GM18498 (cell line): Measurements from ENCODE around the gene PLXNA4.

Experiments used
- ATAC-seq: cut with Tn5 transposase; IDR thresholded peaks from one replicate; pipeline ENCODE4 v1.9.1; 2021; ENCODE audit warnings: mild to moderate bottlenecking, moderate library complexity; ENCODE audit not compliant: unreplicated experiment

Gene PLXNA4

DNA sequence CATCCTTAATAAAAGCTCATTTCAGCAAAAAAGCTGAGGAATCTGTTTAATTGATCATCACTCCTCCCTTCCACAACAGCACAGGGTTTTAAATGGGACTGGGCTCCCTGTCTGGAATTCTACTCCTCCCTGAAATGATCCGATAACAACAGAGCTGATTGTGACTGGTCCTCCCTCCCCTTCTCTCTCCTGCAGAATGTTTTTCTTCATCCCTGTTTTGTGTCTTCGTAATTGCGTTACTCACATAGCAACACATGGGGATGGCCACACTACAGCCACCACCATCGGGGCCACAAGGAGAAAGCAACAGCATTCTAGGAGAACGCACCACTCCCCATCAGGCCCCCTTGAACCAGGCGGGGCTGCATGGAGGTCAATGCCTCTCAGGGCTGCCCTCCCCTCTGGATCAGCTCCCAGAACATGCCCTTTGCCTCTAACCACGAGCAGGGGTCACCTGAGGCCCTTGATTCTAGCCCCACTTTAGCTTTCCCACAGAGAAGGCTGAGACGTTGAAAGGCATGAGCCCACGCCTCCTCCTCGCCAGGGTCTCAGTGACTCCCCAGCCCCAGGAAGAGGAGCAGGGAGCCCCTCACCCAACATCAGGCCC lies 152.6 kb downstream of the PLXNA4 start:
- ATAC-seq, result no peak

DNA sequence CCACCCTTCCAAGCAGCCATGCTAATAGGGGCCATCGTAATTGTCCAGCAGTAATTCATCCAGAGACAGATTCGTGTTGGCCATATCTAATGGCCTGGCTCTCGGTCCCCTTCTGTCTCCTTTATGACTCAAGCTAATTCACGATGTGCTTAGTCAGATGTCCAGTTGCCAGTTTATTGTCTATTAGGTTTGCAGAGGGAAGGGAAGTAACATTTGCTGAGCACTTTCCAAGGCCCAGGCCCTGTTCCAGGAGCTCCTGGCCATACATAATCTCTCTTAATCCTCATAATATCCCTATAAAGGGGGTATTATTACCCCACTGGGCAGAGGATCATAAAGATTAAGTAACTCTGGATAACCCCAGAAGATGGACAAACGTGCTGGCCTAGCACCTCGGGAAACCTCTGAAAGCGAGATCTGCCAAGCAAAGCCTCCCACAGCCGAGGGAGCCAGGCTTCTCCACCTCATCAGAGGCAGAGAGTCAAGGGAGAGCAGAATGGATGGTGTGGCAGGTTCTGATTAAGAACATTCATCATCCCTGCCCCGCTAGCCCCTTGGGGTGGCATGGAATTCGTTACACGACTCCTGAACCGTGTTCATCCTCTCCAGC lies 153.7 kb downstream of the PLXNA4 start:
- no peak for ATAC-seq

DNA sequence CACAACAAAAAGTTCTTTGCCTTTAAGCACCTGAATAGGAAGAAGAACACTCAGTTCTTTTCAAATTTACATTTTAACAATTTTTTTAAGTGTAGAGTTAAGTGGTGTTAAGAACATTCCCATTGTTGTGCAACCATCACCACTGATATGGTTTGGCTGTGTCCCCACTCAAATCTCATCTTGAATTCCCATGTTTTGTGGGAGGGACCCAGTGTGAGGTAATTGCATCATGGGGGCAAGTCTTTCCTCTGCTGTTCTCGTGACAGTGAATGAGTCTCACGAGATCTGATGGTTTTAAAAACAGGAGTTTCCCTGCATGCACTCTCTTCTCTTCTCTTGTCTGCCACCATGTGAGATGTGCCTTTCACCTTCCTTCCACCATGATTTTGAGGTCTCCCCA lies 155.7 kb downstream of the PLXNA4 start:
- no peak for ATAC-seq

DNA sequence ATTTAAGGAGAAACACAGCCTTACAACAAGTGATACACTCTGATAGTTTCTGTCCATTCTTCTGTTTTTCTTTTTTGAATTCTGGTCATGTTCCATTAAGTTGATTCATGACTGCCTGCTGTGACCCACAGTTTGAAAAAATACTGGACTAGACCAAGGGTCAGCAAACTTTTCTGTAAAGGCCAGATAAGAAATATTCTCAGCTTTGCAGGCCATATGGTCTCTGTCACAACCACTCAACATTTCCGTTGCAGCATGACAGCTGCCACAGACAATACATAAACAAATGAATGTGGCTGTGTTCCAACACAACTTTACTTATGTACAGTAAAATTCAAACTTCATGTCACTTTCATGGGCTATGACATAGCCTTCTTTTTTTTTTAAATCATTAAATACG lies 156.7 kb downstream of the PLXNA4 start:
- no peak for ATAC-seq

GRCh38 chr7:132418840-132419239 lies 157.4 kb downstream of the PLXNA4 start:
- ATAC-seq, result no peak

DNA sequence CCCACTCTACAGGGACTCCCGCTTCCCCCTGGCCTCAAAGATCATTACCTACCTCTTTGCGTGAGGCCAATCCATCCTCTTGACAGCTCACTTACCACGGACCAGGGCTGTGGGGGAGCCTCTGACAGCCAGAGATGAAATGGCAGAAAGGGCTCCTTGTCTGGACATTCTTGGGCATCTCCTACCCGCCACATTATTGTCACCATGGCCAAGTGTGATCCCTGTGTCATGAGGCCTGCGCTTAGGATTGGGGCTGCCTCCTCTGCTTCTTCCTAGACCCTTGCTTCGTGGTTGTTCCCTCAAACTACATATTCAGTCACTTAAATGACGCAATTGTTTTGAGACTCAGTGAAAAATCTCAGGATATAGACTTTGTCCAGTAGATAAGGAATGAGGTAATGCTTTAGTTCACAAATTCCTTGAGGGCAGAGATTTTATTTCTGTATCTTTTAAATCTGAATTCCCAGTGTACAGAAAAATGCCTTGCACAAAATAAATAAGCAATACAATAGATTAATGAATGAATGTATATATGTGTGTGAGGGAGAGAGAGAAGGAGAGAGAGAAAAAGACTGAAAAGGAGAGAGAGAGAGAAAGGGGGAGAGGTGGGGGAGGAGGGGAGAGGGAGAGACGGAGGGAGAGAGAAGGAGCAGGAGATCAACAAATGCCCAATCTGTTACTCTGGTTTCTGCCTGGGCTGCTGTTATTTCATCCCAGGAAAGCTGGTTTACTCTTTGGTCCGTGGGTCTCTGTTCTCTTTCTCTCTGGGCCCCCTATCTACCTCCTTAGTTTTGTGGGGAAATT lies 159.0 kb downstream of the PLXNA4 start:
- ATAC-seq, result no peak

- no peak for ATAC-seq
Measured at GRCh38 chr7:132416395-132416794, 159.9 kb downstream of the PLXNA4 start.

DNA sequence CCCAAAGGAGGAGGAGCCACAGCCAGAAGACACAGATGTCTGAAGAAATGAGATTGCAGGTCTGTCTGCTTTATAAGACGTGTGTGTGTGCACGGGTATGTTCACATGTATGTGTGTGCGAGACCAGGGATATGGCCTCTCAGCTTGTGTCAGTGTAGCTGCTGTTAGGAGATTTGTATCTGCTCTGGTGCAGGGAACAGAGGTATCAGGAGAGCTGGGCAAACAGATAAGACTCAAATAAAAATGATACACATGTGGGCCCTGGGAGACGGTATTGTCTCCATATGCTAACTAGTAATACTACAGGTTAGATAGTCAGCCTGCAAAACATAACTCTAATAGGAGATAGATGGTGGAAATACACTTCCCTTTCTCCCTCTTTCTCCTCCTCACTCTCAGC lies 161.0 kb downstream of the PLXNA4 start:
- no peak for ATAC-seq

GRCh38 chr7:132414857-132415256 lies 161.4 kb downstream of the PLXNA4 start:
- ATAC-seq, result no peak

DNA sequence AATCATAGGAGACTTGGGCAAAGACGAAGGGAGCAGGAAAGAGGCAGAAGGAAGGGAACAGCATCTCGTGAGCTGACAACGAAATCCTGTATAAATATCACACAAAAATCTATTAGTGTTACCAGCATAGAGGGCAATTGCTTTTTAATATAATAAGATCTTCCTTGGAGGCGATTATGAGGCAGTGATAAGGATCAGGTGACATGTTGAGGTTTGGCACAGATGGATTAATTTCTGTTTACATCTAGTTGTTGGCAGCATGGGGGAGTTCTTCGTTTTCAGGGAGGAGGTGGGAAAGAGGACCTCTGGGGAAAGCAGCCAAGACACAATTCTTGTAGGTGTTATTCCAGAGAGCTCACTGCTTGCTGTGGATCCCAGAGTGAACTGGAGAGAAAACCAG lies 163.8 kb downstream of the PLXNA4 start:
- no peak for ATAC-seq

DNA sequence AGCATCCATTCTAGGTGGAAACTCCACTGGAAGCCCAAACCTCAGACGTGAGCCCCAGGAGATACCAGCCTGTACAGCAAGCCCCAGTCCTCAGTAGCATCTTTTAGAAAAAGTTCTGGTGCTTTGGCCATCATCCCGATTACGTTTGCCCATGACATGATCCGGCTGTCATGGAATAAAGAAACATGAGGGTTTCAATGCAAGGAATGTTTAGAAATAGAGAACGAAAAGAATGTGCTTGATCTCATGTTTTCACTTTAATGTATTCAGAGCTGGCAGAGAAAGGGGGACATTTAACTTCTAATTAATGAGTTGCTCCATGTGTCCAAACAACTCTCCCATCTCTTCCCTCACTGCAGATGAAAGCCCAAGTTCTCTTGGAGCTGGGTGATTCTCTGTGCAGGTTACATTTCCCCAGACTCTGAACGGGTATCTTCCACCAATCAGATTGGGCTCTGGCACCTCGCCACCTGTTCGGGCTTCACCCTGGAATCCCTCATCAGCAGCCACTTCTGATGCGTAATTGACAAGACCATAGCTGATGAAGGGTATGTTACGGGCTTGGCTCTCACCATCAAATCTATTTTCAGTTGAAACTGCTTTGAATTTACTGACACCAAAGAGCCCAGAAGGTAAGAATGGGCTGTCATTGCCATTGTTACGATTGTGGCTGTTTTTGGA lies 165.3 kb downstream of the PLXNA4 start:
- no peak for ATAC-seq

DNA sequence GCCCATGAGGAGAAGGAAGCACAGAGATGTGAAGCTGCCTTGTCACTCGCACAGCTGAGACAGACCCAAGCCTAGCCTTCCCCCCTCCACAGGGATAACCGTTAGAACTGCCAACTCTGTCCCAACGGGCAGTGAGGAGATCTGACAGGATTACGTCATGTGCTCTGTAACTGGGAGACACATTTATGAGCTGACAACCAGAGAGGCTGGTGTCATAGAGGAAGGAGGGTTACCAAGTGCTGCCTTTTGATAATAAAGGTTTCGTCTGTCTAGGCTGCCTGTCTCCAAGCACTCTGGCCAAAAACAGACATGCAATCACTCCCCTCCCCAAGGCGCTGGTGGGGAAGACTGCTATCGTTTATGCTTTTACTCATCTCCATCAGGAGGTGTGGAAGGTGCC lies 165.9 kb downstream of the PLXNA4 start:
- ATAC-seq, result no peak

DNA sequence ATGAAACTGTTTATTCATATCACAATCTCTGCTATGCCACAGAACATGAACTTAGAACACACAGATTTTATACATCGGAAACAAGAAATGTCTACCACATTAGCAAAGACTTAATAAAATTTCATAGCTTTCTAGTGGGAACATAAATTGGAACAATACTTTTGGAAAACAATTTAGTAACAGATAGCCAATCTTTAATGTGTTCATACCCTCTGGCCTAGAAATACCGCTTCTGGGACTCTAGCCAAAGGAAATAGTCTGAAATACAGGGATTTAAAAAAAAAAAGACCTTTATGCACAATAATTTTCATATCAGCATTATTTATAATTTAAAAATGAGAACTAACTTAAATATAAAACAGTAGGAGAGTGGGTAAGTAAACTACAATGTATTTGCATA lies 168.5 kb downstream of the PLXNA4 start:
- no peak for ATAC-seq

DNA sequence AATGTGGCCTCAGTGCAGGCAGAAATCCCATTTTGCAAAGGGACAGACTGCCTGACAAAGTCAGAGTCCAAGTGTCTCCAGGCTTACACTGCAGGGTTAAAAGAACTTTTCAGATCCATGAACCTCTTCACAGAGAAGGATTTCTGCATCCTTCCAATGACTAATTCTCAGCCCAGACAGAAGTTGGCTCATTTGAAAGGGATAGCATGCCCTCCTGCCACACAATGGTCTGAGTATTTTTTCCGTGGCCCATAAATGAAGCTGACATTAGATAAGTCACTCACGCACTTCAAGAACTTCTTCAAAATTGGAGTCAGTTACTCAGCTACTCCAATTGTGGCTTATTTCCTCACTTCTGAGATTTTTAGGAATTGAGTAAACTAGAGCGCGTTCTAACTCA lies 170.2 kb downstream of the PLXNA4 start:
- ATAC-seq, result no peak

DNA sequence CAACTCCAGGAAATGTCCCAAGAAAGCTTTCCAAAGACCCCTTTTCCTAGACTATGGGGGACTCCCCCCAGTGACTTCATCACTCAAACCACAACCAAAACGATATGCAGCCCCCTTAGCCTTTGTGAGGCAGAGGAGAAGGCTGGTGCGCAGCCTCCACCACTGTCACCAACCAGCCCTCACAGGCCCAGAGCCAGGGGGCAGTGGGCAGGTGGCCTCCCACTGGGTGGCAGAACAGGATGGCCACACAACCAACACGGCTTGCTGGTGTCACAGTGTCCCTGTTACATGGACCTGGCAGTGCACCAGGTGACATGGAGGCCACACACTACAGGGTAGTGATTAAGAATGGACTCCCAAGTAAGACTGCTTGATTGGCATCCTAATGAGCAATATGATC lies 172.0 kb downstream of the PLXNA4 start:
- ATAC-seq, result no peak

GRCh38 chr7:132403465-132404110 lies 172.7 kb downstream of the PLXNA4 start:
- no peak for ATAC-seq

GRCh38 chr7:132402751-132403245 lies 173.5 kb downstream of the PLXNA4 start:
- no peak for ATAC-seq

GRCh38 chr7:132402096-132402495 lies 174.2 kb downstream of the PLXNA4 start:
- no peak for ATAC-seq

DNA sequence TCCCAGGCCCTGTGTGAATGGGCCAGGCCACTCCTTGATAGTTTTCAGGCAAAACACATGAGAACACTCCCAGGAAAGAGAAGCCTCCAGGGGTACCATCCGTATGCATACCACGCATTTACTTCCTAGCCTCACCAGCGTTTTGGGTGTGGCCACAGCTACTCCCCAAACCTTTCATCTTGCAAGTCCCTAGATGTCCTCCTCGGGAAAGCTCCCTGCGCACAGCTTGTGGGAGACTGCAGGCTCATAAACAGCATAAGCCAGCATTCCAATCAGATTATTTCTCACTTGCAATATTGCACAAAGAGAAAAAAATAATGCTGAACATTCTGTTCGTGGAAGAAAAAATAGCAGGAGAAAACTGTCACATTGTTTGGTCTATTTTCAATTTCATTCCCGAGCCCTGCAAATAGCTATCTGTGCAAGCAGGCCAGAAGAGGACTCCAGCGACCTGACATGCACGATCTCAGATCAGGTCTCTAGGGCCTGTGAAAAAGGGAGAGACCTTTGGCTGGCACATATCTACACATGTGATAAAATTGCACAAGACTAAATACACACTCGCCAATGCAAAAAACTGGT lies 175.6 kb downstream of the PLXNA4 start:
- ATAC-seq, result no peak

- ATAC-seq, result no peak
Measured at GRCh38 chr7:132399367-132399766, 176.9 kb downstream of the PLXNA4 start.
